ENCODE measurements around the gene CCDC170. TPM values are rescaled to one million over a fixed set of nuclear protein-coding genes. Genes with fewer than 3 reads are reported as not detected.

CCDC170 gene
- total and polyA plus RNA-seq, 2 donors (not counting 1 experiment from before 2014, with no cell fraction given) = 0.76 to 0.83 TPM

GRCh38 chr6:151630991-151631655 is 137.3 kb downstream of the CCDC170 start:
- no peak for TF ChIP-seq EZH2 (IDR thresholded peaks at IDR 0.05; ENCODE audit: low read length, missing control alignments)
- TF ChIP-seq, protein P1, sequence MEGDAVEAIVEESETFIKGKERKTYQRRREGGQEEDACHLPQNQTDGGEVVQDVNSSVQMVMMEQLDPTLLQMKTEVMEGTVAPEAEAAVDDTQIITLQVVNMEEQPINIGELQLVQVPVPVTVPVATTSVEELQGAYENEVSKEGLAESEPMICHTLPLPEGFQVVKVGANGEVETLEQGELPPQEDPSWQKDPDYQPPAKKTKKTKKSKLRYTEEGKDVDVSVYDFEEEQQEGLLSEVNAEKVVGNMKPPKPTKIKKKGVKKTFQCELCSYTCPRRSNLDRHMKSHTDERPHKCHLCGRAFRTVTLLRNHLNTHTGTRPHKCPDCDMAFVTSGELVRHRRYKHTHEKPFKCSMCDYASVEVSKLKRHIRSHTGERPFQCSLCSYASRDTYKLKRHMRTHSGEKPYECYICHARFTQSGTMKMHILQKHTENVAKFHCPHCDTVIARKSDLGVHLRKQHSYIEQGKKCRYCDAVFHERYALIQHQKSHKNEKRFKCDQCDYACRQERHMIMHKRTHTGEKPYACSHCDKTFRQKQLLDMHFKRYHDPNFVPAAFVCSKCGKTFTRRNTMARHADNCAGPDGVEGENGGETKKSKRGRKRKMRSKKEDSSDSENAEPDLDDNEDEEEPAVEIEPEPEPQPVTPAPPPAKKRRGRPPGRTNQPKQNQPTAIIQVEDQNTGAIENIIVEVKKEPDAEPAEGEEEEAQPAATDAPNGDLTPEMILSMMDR (conservative IDR thresholded peaks at IDR 0.05 in 1 of 2, IDR thresholded peaks at IDR 0.05 in 1 of 2; ENCODE audit: low read depth in 1 of 2, low read length in 2 of 2) = no peak
- Histone ChIP-seq H3K4me3 (replicated peaks in 1 of 4; ENCODE audit: control extremely low read depth in 1 of 4, insufficient read depth in 1 of 4, low read depth in 3 of 4, low read length in 4 of 4) (no peak overlapping the region), H3K9me3 (ENCODE audit: control insufficient read depth, insufficient read depth, low read depth, low read length) (no peaks in the 10 kb centered on the region), H4K20me1 (ENCODE audit: control insufficient read depth, extremely low read depth, insufficient read depth, low read length) (no peaks in the 10 kb centered on the region), H2AFZ (ENCODE audit: low read length) (no peak overlapping the region), H3K36me3 (ENCODE audit: control insufficient read depth, insufficient read depth, low read length) (no peaks in the 10 kb centered on the region), H3K4me2 (ENCODE audit: extremely low read depth, insufficient read depth, low read length) (no peak overlapping the region), H3K27me3 (ENCODE audit: control insufficient read depth, insufficient read depth, low read length) (no peaks in the 10 kb centered on the region), H3K27ac (ENCODE audit: insufficient read depth, low read length) (no peak overlapping the region), H3K9ac (ENCODE audit: insufficient read depth, low read length) (no peak overlapping the region), H3K79me2 (ENCODE audit: control insufficient read depth, insufficient read depth, low read length) (no peaks in the 10 kb centered on the region), H3K4me1 (ENCODE audit: control insufficient read depth, extremely low read depth, insufficient read depth, low read length) (no peaks in the 10 kb centered on the region)
- no peak for DNase-seq (ENCODE audit: low read depth in 2 of 2)

DNA sequence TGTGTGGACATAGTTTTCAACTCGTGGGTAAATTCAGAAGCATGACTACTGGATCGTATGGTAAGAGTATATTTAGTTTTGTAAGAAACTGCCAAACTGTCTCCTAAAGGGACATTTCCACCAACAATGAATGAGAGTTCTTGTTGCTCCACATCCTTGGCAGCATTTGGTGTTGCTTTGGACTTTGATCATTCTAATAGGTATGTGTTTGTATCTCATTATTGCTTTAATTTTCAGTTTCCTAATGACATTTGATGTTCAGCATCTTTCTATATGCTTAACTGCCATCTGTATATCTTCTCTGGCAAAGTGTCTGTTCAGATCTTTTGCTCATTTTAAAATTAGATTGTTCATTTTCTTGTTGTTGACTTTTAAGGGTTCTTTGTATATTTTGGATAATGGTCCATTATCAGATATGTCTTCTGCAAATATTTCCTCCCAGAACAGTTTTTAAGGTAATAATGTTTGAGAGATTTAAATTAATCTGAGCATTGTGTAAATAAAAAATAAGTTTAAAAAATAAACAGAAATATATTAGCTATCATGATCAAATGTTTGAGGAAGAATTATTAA is 138.7 kb downstream of the CCDC170 start:
- Histone ChIP-seq H3K27ac (ENCODE audit: insufficient read depth, low read length) (no peak overlapping the region), H3K79me2 (ENCODE audit: control insufficient read depth, insufficient read depth, low read length) (no peaks in the 10 kb centered on the region), H3K4me3 (replicated peaks in 1 of 4; ENCODE audit: control extremely low read depth in 1 of 4, insufficient read depth in 1 of 4, low read depth in 3 of 4, low read length in 4 of 4) (no peak overlapping the region), H3K9me3 (ENCODE audit: control insufficient read depth, insufficient read depth, low read depth, low read length) (no peaks in the 10 kb centered on the region), H3K4me2 (ENCODE audit: extremely low read depth, insufficient read depth, low read length) (no peak overlapping the region), H4K20me1 (ENCODE audit: control insufficient read depth, extremely low read depth, insufficient read depth, low read length) (no peaks in the 10 kb centered on the region), H3K4me1 (ENCODE audit: control insufficient read depth, extremely low read depth, insufficient read depth, low read length) (no peaks in the 10 kb centered on the region), H3K27me3 (ENCODE audit: control insufficient read depth, insufficient read depth, low read length) (no peaks in the 10 kb centered on the region), H3K36me3 (ENCODE audit: control insufficient read depth, insufficient read depth, low read length) (no peaks in the 10 kb centered on the region), H2AFZ (ENCODE audit: low read length) (no peak overlapping the region), H3K9ac (ENCODE audit: insufficient read depth, low read length) (no peak overlapping the region)
- no peak for DNase-seq (ENCODE audit: low read depth in 2 of 2)
- no peak for TF ChIP-seq EZH2 (IDR thresholded peaks at IDR 0.05; ENCODE audit: low read length, missing control alignments)
- TF ChIP-seq, protein P1 (conservative IDR thresholded peaks at IDR 0.05 in 1 of 2, IDR thresholded peaks at IDR 0.05 in 1 of 2; ENCODE audit: low read depth in 1 of 2, low read length in 2 of 2) = no peak

- DNase-seq (ENCODE audit: low read depth in 2 of 2) = no peak
- H4K20me1 ChIP-seq (ENCODE audit: control insufficient read depth, extremely low read depth, insufficient read depth, low read length) = no peaks in the 10 kb centered on the region
These were observed 139.9 kb downstream of the CCDC170 start for GRCh38 chr6:151633526-151634335.

More at GRCh38 chr6:151633526-151634335, 139.9 kb downstream of the CCDC170 start:
- no peaks in the 10 kb centered on the region for H3K27me3 ChIP-seq (ENCODE audit: control insufficient read depth, insufficient read depth, low read length)
- no peaks in the 10 kb centered on the region for H3K4me1 ChIP-seq (ENCODE audit: control insufficient read depth, extremely low read depth, insufficient read depth, low read length)
- H3K9me3 ChIP-seq (ENCODE audit: control insufficient read depth, insufficient read depth, low read depth, low read length) = no peaks in the 10 kb centered on the region
- no peaks in the 10 kb centered on the region for H3K36me3 ChIP-seq (ENCODE audit: control insufficient read depth, insufficient read depth, low read length)
- no peak overlapping the region for H3K4me2 ChIP-seq (ENCODE audit: extremely low read depth, insufficient read depth, low read length)
- H3K79me2 ChIP-seq (ENCODE audit: control insufficient read depth, insufficient read depth, low read length) = no peaks in the 10 kb centered on the region
- TF ChIP-seq EZH2 (IDR thresholded peaks at IDR 0.05; ENCODE audit: low read length, missing control alignments) = no peak
- TF ChIP-seq, protein P1 (conservative IDR thresholded peaks at IDR 0.05 in 1 of 2, IDR thresholded peaks at IDR 0.05 in 1 of 2; ENCODE audit: low read depth in 1 of 2, low read length in 2 of 2) = no peak
- no peak overlapping the region for H3K9ac ChIP-seq (ENCODE audit: insufficient read depth, low read length)
- H2AFZ ChIP-seq (ENCODE audit: low read length) = no peak overlapping the region
- no peak overlapping the region for H3K27ac ChIP-seq (ENCODE audit: insufficient read depth, low read length)
- H3K4me3 ChIP-seq (replicated peaks in 1 of 4; ENCODE audit: control extremely low read depth in 1 of 4, insufficient read depth in 1 of 4, low read depth in 3 of 4, low read length in 4 of 4) = no peak overlapping the region
